Neural cell (in vitro differentiated cells): ENCODE data around the gene SDSL. TPM values are rescaled to one million over a fixed set of nuclear protein-coding genes. Genes with fewer than 3 reads are reported as not detected.

Source experiments
- H2AFZ ChIP-seq: fragments of 200-600, 300-800 bp; sonication (generic), shearing (Covaris generic); 2 replicates; pipeline ENCODE4 v1.6.0; 2014; ENCODE audit warnings: low read depth, mild to moderate bottlenecking, antibody characterized with exemption, low read length, moderate library complexity
- H3F3A ChIP-seq: fragments of 200-600 bp; shearing (Covaris generic); 2 replicates; pipeline ENCODE4 v1.6.1; 2016; ENCODE audit warnings: mild to moderate bottlenecking, moderate library complexity, mixed read lengths, antibody characterized with exemption, low read length; ENCODE audit not compliant: insufficient read depth, poor library complexity, severe bottlenecking
- H3K27ac ChIP-seq: fragments of 200-600, 300-800 bp; sonication (generic), shearing (Covaris generic); 2 replicates; pipeline ENCODE4 v1.5.1; 2014; ENCODE audit warnings: mild to moderate bottlenecking, low read length, moderate library complexity
- H3K27me3 ChIP-seq: fragments of 300-800, 200-600 bp; sonication (generic), shearing (Covaris generic); 2 replicates; pipeline ENCODE4 v1.6.0; 2014; ENCODE audit warnings: mild to moderate bottlenecking, low read depth, low read length, moderate library complexity; ENCODE audit not compliant: insufficient read depth
- H3K36me3 ChIP-seq: fragments of 300-800, 200-600 bp; sonication (generic), shearing (Covaris generic); 2 replicates; pipeline ENCODE4 v1.5.1; 2014; ENCODE audit warnings: mild to moderate bottlenecking, antibody characterized with exemption, low read length, moderate library complexity; ENCODE audit not compliant: insufficient read depth
- H3K4me2 ChIP-seq: fragments of 300-800, 200-600 bp; sonication (generic), shearing (Covaris generic); 2 replicates; pipeline ENCODE4 v1.6.0; 2014; ENCODE audit warnings: mild to moderate bottlenecking, low read length
- H3K4me3 ChIP-seq: fragments of 300-800, 200-600 bp; sonication (generic), shearing (Covaris generic); 2 replicates; pipeline ENCODE4 v1.5.1; 2014; ENCODE audit warnings: mild to moderate bottlenecking, low read length, moderate library complexity
- H3K79me2 ChIP-seq: fragments of 200-600 bp; shearing (Covaris generic); replicated peaks from 2 replicates; pipeline ENCODE4 v1.6.0; 2014; ENCODE audit warnings: mild to moderate bottlenecking, low read length, moderate library complexity; ENCODE audit not compliant: insufficient read depth
- H3K9ac ChIP-seq: fragments of 300-800, 200-600 bp; sonication (generic), shearing (Covaris generic); 2 replicates; pipeline ENCODE4 v1.6.1; 2016; ENCODE audit warnings: mild to moderate bottlenecking, low read length, mixed read lengths
- H3K9me2 ChIP-seq: fragments of 200-600 bp; shearing (Covaris generic); 2 replicates; pipeline ENCODE4 v1.6.1; 2016; ENCODE audit warnings: mild to moderate bottlenecking, low read length, mixed read lengths; ENCODE audit not compliant: insufficient read depth
- H3K9me3 ChIP-seq: fragments of 200-600, 300-800 bp; sonication (generic), shearing (Covaris generic); 2 replicates; pipeline ENCODE4 v1.6.1; 2016; ENCODE audit warnings: mild to moderate bottlenecking, mixed run types, low read length, moderate library complexity, mixed read lengths
- H4K20me1 ChIP-seq: fragments of 200-600 bp; shearing (Covaris generic); 2 replicates; pipeline ENCODE4 v1.6.1; 2016; ENCODE audit warnings: mild to moderate bottlenecking, mixed run types; ENCODE audit not compliant: insufficient read depth
- CTCF ChIP-seq: fragments of 450-650 bp; IDR thresholded peaks from 2 replicates; pipeline ENCODE4 v1.5.1; 2014; ENCODE audit warnings: antibody characterized with exemption, mild to moderate bottlenecking, moderate library complexity; ENCODE audit not compliant: poor library complexity, severe bottlenecking
- EP300 ChIP-seq: fragments of 450-650 bp; conservative IDR thresholded peaks from 2 replicates; pipeline ENCODE4 v1.6.1; 2014; ENCODE audit warnings: antibody characterized with exemption, mild to moderate bottlenecking, moderate library complexity; ENCODE audit not compliant: poor library complexity, severe bottlenecking
- EZH2 ChIP-seq: fragments of 200-600, 300-800 bp; shearing (Covaris generic), sonication (generic); IDR thresholded peaks from 2 replicates; pipeline ENCODE4 v1.6.1; 2014; ENCODE audit warnings: antibody characterized with exemption, low read length, borderline replicate concordance, mild to moderate bottlenecking; ENCODE audit not compliant: insufficient read depth, poor library complexity, severe bottlenecking
- MXI1 ChIP-seq: fragments of 450-650 bp; conservative IDR thresholded peaks from 2 replicates; pipeline ENCODE4 v1.6.1; 2014; ENCODE audit warnings: antibody characterized with exemption, mild to moderate bottlenecking; ENCODE audit not compliant: poor library complexity, severe bottlenecking
- POLR2AphosphoS5 ChIP-seq: IDR thresholded peaks from 2 replicates; pipeline ENCODE4 v1.6.1; 2012
- RAD21 ChIP-seq: fragments of 450-650 bp; conservative IDR thresholded peaks from 2 replicates; pipeline ENCODE4 v1.6.1; 2014; ENCODE audit warnings: antibody characterized with exemption, mild to moderate bottlenecking, moderate library complexity
- REST ChIP-seq: IDR thresholded peaks from 2 replicates; pipeline ENCODE4 v1.6.1; 2012; ENCODE audit warnings: borderline replicate concordance
- SMC3 ChIP-seq: fragments of 450-650 bp; conservative IDR thresholded peaks from 2 replicates; pipeline ENCODE4 v1.6.1; 2014; ENCODE audit warnings: antibody characterized with exemption, mild to moderate bottlenecking, moderate library complexity; ENCODE audit not compliant: poor library complexity
- TAF1 ChIP-seq: IDR thresholded peaks from 2 replicates; pipeline ENCODE4 v1.6.1; 2012; ENCODE audit warnings: low read depth
- polyA plus RNA-seq: library from polyadenylated mRNA; depleted of rRNA; stranded (reverse); fragments of >200 nt; gene quantifications from 2 replicates; pipeline ENCODE4 v1.2.3, GENCODE V29; 2014

Gene SDSL
- polyA plus RNA-seq, 1 donor from 2014 or later = 2.7 TPM

- Histone ChIP-seq H3K27me3 (peaks cover 32% of the 10 kb centered on the region), H3K9me3 (peaks cover 8% of the 10 kb centered on the region), H3K4me3 (no peak overlapping the region), H2AFZ (no peak overlapping the region), H4K20me1 (no peaks in the 10 kb centered on the region), H3F3A (no peaks in the 10 kb centered on the region), H3K27ac (no peak overlapping the region), H3K4me2 (no peak overlapping the region), H3K9ac (no peak overlapping the region), H3K9me2 (no peaks in the 10 kb centered on the region), H3K36me3 (no peaks in the 10 kb centered on the region), H3K79me2 (no peaks in the 10 kb centered on the region)
- TF ChIP-seq SMC3 (no peak), CTCF (no peak), REST (no peak), MXI1 (no peak), TAF1 (no peak), RAD21 (no peak), EZH2 (no peak), EP300 (no peak), POLR2AphosphoS5 (no peak)
Measured at GRCh38 chr12:113461666-113462065, 39.5 kb downstream of the SDSL start.

- Histone ChIP-seq H3K27ac (no peak overlapping the region), H3K4me2 (no peak overlapping the region)
Measured at GRCh38 chr12:113462117-113462774, 40.1 kb downstream of the SDSL start.

More at GRCh38 chr12:113462117-113462774, 40.1 kb downstream of the SDSL start:
- Histone ChIP-seq H3K36me3 (no peaks in the 10 kb centered on the region), H3K79me2 (no peaks in the 10 kb centered on the region), H2AFZ (no peak overlapping the region), H4K20me1 (no peaks in the 10 kb centered on the region), H3K9me3 (peaks cover 14% of the 10 kb centered on the region), H3F3A (no peaks in the 10 kb centered on the region), H3K4me3 (no peak overlapping the region), H3K27me3 (peaks cover 37% of the 10 kb centered on the region), H3K9ac (no peak overlapping the region), H3K9me2 (no peaks in the 10 kb centered on the region)
- TF ChIP-seq RAD21 (peak; percentile 60), MXI1 (no peak), CTCF (peak; percentile 58), SMC3 (peak; percentile 70)
